Psoas muscle (tissue), 8 donors: ENCODE data around the gene FAM107B. TPM values are rescaled to one million over a fixed set of nuclear protein-coding genes. Genes with fewer than 3 reads are reported as not detected.

Source experiments
- ATAC-seq, 4 donors: fragments of 200-7000 bp; cut with Tn5 transposase; one replicate each; pipeline ENCODE4 v1.9.1; 2020; ENCODE audit warnings: moderate library complexity in 3 of 4, mild to moderate bottlenecking in 2 of 4
- DNase-seq, 2 donors: peaks; one replicate each; pipeline ENCODE4 v3.0.0-alpha.2; 2020
- H3K27ac ChIP-seq: fragments of 200-600 bp; one replicate; pipeline ENCODE4 v1.8.0; 2022
- H3K27me3 ChIP-seq, 3 donors: fragments of 200-600 bp in 1 of 3; one replicate each; pipeline versions ENCODE4 v1.6.1 to v1.8.0; 2013 to 2022; ENCODE audit warnings: low read length in 2 of 3, mild to moderate bottlenecking in 2 of 3, moderate library complexity in 1 of 3; ENCODE audit not compliant: insufficient read depth in 3 of 3
- H3K36me3 ChIP-seq, 2 donors: fragments of 200-600 bp in 1 of 2; one replicate each; pipeline versions ENCODE4 v1.6.1 to v1.8.0; 2013 to 2022; ENCODE audit warnings: low read depth in 1 of 2, mild to moderate bottlenecking in 1 of 2, moderate library complexity in 1 of 2; ENCODE audit not compliant: insufficient read depth in 1 of 2
- H3K4me1 ChIP-seq: fragments of 200-600 bp; one replicate; pipeline ENCODE4 v1.8.0; 2022
- H3K4me3 ChIP-seq: fragments of 200-600 bp; one replicate; pipeline ENCODE4 v1.8.0; 2022; ENCODE audit warnings: mild to moderate bottlenecking
- H3K9me3 ChIP-seq: fragments of 200-600 bp; one replicate; pipeline ENCODE4 v1.8.0; 2022
- CTCF ChIP-seq: fragments of 200-600 bp; IDR thresholded peaks from one replicate; pipeline ENCODE4 v1.8.0; 2022; ENCODE audit warnings: antibody characterized with exemption
- WGBS, 3 donors: extraction: QIAGEN DNeasy Blood & Tissue Kit; methylation state at CpG; one replicate each; pipeline versions ENCODE4 v1.1.6 to v1.1.7; 2013; 5-methylcytosine and 5-hydroxymethylcytosine counted together
- intact Hi-C, 2 donors: fragments of 100-400 bp; cut with DNase I; formaldehyde crosslinking; loops; one replicate each; pipeline versions ENCODE4 v1.11.0 to v1.14.2; 2022
- polyA plus RNA-seq, 3 donors: library from polyadenylated mRNA; stranded (reverse); fragments of 200-250 nt; gene quantifications; one replicate each; pipeline ENCODE4 v1.2.3, GENCODE V29; 2013
- total RNA-seq, 4 donors: library from RNA; stranded (reverse); fragmentation: NEBNext Ultra II Directional in 2 of 4; extraction: Animal tissue kit (Norgen Biotek cat#: 25700) in 2 of 4; gene quantifications; one replicate each; pipeline versions ENCODE4 v1.2.1 to v1.2.4, GENCODE V29; 2021 to 2023
- donor health status: healthy with polysubstance abuse.
- donor health status: DM: no; HTN: no; CAD: no; lungs with moderate emphysema.
- donor health status: Bipolar disorder and iron deficiency.
- donor health status: healthy.
- donor health status: DM: yes; HTN: yes; CAD: no.
- donor health status: DM: no; HTN: no; CAD: no.
- donor health status: DM: no; HTN: no; CAD: no.
- donor health status: DM: yes; HTN: yes; CAD: no.

FAM107B gene
- total and polyA plus RNA-seq, 7 donors: 1.0 to 3.1 (median 1.8) TPM

GRCh38 chr10:14549496-14549895 lies 225.2 kb downstream of the FAM107B start:
- DNase-seq: no peak
- no peak overlapping the region for H3K4me3 ChIP-seq
- WGBS, 3 donors: 70 to 79% (median 76%) methylated on average over 6 of the region's 6 CpGs
- H3K36me3 ChIP-seq: no peaks in the 10 kb centered on the region
- H3K27ac ChIP-seq: no peak overlapping the region
- no peak for ATAC-seq
- H3K9me3 ChIP-seq: no peaks in the 10 kb centered on the region
- TF ChIP-seq CTCF: no peak
- no peaks in the 10 kb centered on the region for H3K4me1 ChIP-seq
- intact Hi-C loops: no loop called here
- H3K27me3 ChIP-seq: no peaks in the 10 kb centered on the region

GRCh38 chr10:14548970-14549369 lies 225.7 kb downstream of the FAM107B start:
- Histone ChIP-seq H3K4me3 (no peak overlapping the region), H3K36me3 (no peaks in the 10 kb centered on the region), H3K27ac (no peak overlapping the region), H3K9me3 (no peaks in the 10 kb centered on the region), H3K27me3 (no peaks in the 10 kb centered on the region), H3K4me1 (no peaks in the 10 kb centered on the region)
- intact Hi-C loops: no loop called here
- no peak for TF ChIP-seq CTCF
- 86 to 98% (median 89%) methylated on average over 3 of the region's 3 CpGs for WGBS, 3 donors
- DNase-seq (no peak), ATAC-seq (no peak)

- Histone ChIP-seq H3K4me3 (no peak overlapping the region), H3K4me1 (no peaks in the 10 kb centered on the region), H3K27me3 (no peaks in the 10 kb centered on the region), H3K27ac (no peak overlapping the region), H3K36me3 (no peaks in the 10 kb centered on the region), H3K9me3 (no peaks in the 10 kb centered on the region)
- intact Hi-C loops: no loop called here
- WGBS, 3 donors: 80 to 90% (median 82%) methylated on average over 11 of the region's 11 CpGs
- DNase-seq: no peak
- ATAC-seq: no peak
- no peak for TF ChIP-seq CTCF
Observed at GRCh38 chr10:14548474-14548873, 226.2 kb downstream of the FAM107B start.

GRCh38 chr10:14547816-14548215 lies 226.9 kb downstream of the FAM107B start:
- H3K4me1 ChIP-seq: no peaks in the 10 kb centered on the region
- 89 to 92% (median 90%) methylated on average over 9 of the region's 9 CpGs for WGBS, 3 donors
- no peak for TF ChIP-seq CTCF

GRCh38 chr10:14545827-14546226 lies 228.9 kb downstream of the FAM107B start:
- TF ChIP-seq CTCF: no peak
- Histone ChIP-seq H3K4me3 (no peak overlapping the region), H3K9me3 (no peaks in the 10 kb centered on the region), H3K27me3 (no peaks in the 10 kb centered on the region), H3K4me1 (no peaks in the 10 kb centered on the region), H3K27ac (no peak overlapping the region), H3K36me3 (no peaks in the 10 kb centered on the region)
- WGBS, 3 donors: 59 to 69% (median 69%) methylated on average over 4 of the region's 4 CpGs
- intact Hi-C loops: no loop called here
- DNase-seq: no peak
- no peak for ATAC-seq

More at GRCh38 chr10:14547816-14548215, 226.9 kb downstream of the FAM107B start:
- no peaks in the 10 kb centered on the region for H3K36me3 ChIP-seq
- no peak overlapping the region for H3K27ac ChIP-seq
- no peak overlapping the region for H3K4me3 ChIP-seq
- H3K27me3 ChIP-seq: no peaks in the 10 kb centered on the region
- intact Hi-C loops: no loop called here
- DNase-seq: no peak
- ATAC-seq: no peak
- no peaks in the 10 kb centered on the region for H3K9me3 ChIP-seq
